ENCODE measurements around the gene INTS6. TPM values are rescaled to one million over a fixed set of nuclear protein-coding genes. Genes with fewer than 3 reads are reported as not detected.

Gene INTS6
- total RNA-seq, 4 donors from 2014 or later: 22.4 to 35.0 (median 29.8) TPM

- no peak overlapping the region for H3K27ac ChIP-seq
- 61 to 100% methylated on average over 1 to 2 of the region's 2 CpGs for WGBS, 2 donors (ENCODE audit: low coverage in 1 of 2)
- H3K4me3 ChIP-seq: no peak overlapping the region
- no peaks in the 10 kb centered on the region for H3K4me1 ChIP-seq
- H3K36me3 ChIP-seq: no peaks in the 10 kb centered on the region
- no peak for ATAC-seq
- TF ChIP-seq POLR2A (IDR thresholded peaks at IDR 0.05): no peak
- TF ChIP-seq EP300 (IDR thresholded peaks at IDR 0.05): no peak
- TF ChIP-seq POLR2AphosphoS5 (IDR thresholded peaks at IDR 0.05): no peak
- TF ChIP-seq, protein P1, sequence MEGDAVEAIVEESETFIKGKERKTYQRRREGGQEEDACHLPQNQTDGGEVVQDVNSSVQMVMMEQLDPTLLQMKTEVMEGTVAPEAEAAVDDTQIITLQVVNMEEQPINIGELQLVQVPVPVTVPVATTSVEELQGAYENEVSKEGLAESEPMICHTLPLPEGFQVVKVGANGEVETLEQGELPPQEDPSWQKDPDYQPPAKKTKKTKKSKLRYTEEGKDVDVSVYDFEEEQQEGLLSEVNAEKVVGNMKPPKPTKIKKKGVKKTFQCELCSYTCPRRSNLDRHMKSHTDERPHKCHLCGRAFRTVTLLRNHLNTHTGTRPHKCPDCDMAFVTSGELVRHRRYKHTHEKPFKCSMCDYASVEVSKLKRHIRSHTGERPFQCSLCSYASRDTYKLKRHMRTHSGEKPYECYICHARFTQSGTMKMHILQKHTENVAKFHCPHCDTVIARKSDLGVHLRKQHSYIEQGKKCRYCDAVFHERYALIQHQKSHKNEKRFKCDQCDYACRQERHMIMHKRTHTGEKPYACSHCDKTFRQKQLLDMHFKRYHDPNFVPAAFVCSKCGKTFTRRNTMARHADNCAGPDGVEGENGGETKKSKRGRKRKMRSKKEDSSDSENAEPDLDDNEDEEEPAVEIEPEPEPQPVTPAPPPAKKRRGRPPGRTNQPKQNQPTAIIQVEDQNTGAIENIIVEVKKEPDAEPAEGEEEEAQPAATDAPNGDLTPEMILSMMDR (IDR thresholded peaks at IDR 0.05): no peak
- no peaks in the 10 kb centered on the region for H3K27me3 ChIP-seq
- H3K9me3 ChIP-seq: no peaks in the 10 kb centered on the region
These were observed 131.0 kb downstream of the INTS6 start for GRCh38 chr13:51321836-51322235.

DNA sequence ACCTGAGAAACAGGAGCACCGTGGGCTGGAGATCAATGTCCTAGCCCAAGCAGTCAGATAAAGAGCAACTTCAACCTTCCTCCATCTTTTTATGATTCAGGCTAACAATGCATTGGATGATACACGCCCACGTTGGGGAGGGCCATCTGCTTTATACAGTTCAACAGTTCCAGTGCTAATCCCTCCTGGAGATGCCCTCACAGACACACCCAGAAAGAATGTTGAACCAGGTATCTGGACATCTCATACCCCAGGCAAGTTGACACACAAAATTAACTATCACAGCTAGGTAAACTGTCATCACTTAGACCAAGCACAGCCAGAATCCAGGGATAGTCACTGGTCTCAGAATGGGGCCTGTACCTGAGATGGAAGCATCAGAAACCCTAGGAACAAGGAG, 134.0 kb downstream of the INTS6 start:
- Histone ChIP-seq H3K9me3 (no peaks in the 10 kb centered on the region), H3K36me3 (no peaks in the 10 kb centered on the region), H3K4me3 (no peak overlapping the region), H3K27ac (no peak overlapping the region), H3K27me3 (no peaks in the 10 kb centered on the region), H3K4me1 (no peaks in the 10 kb centered on the region)
- ATAC-seq: no peak
- TF ChIP-seq POLR2AphosphoS5 (IDR thresholded peaks at IDR 0.05) (no peak), POLR2A (IDR thresholded peaks at IDR 0.05) (no peak), EP300 (IDR thresholded peaks at IDR 0.05) (no peak)
- TF ChIP-seq, protein P1 (IDR thresholded peaks at IDR 0.05): no peak
- 89 to 93% methylated on average over 3 of the region's 3 CpGs for WGBS, 2 donors (ENCODE audit: low coverage in 1 of 2)

DNA sequence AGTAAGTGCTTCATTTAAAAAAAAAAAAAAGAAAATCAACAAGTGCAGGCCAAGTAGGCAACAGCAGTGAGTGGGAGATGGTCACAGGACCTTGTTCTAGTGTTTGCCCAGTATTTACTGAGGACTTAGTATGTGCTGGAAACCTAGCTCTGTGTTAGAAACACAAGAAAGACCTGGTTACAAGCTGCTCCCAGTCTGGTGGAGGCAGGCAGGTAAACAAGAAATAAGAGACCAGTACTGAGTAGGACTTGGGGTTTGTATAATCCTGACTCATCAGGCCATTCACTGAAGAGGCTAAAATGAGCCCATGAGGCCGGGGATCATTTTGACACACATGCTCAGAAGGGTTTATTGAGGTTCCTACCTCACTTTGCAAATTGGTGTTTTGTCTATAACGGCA, 134.8 kb downstream of the INTS6 start:
- Histone ChIP-seq H3K27me3 (no peaks in the 10 kb centered on the region), H3K36me3 (no peaks in the 10 kb centered on the region), H3K4me3 (no peak overlapping the region), H3K9me3 (no peaks in the 10 kb centered on the region), H3K27ac (no peak overlapping the region), H3K4me1 (no peaks in the 10 kb centered on the region)
- no peak for ATAC-seq
- no peak for TF ChIP-seq POLR2AphosphoS5 (IDR thresholded peaks at IDR 0.05)
- TF ChIP-seq POLR2A (IDR thresholded peaks at IDR 0.05): no peak
- TF ChIP-seq, protein P1 (IDR thresholded peaks at IDR 0.05): no peak
- TF ChIP-seq EP300 (IDR thresholded peaks at IDR 0.05): no peak
- 100% methylated on average over 1 to 2 of the region's 2 CpGs for WGBS, 2 donors (ENCODE audit: low coverage in 1 of 2)

DNA sequence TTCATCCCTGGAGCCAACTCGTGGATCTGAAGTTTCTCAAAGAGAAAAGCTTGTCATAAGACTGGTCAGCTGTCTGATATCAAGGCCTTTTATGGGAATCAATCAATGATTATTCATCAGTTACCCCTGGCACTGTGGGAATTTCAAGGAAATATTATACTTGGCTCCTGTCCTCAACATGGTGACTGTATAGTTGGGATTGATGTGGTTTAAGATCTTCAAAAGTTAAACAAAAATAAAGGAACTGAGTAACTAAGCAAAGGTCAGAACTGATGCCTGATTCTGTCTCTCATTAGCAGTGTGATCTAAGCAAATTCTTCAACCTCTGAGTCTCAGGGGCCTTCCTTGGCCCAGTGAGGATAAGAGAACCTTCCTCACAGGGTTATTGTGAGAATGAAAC, 135.6 kb downstream of the INTS6 start:
- H3K4me3 ChIP-seq: no peak overlapping the region
- 43 to 50% methylated on average over 1 of the region's 1 CpG for WGBS, 2 donors (ENCODE audit: low coverage in 1 of 2)
- no peaks in the 10 kb centered on the region for H3K9me3 ChIP-seq
- H3K36me3 ChIP-seq: no peaks in the 10 kb centered on the region
- no peak for TF ChIP-seq EP300 (IDR thresholded peaks at IDR 0.05)
- TF ChIP-seq, protein P1 (IDR thresholded peaks at IDR 0.05): no peak
- TF ChIP-seq POLR2AphosphoS5 (IDR thresholded peaks at IDR 0.05): no peak
- TF ChIP-seq POLR2A (IDR thresholded peaks at IDR 0.05): no peak
- ATAC-seq: no peak
- no peaks in the 10 kb centered on the region for H3K27me3 ChIP-seq
- no peak overlapping the region for H3K27ac ChIP-seq
- no peaks in the 10 kb centered on the region for H3K4me1 ChIP-seq

DNA sequence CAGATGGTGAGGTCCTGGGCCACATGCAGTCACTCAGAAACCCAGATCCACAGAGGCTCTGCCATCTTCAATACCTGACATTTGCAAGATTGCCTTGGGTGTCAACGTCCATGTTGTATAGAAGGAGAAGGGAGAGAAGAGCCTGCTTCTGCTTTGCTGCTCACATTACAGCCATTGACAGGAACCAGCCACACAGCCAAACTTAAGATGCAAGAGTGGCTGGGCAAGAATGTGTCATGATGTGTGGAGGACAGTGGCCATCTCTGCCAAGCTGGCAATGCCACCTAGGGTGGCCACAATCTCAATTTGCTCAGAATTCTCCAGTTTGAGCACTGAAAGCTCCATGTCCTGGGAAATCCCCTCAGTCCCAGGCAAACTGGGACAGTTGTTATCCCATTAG, 139.2 kb downstream of the INTS6 start:
- TF ChIP-seq POLR2A (IDR thresholded peaks at IDR 0.05): no peak
- no peak for TF ChIP-seq POLR2AphosphoS5 (IDR thresholded peaks at IDR 0.05)
- TF ChIP-seq EP300 (IDR thresholded peaks at IDR 0.05): no peak
- TF ChIP-seq, protein P1 (IDR thresholded peaks at IDR 0.05): no peak
- H3K27ac ChIP-seq: no peak overlapping the region
- no peak overlapping the region for H3K4me3 ChIP-seq
- WGBS, 2 donors (ENCODE audit: low coverage in 1 of 2): 57% methylated on average over 1 of the region's 1 CpG; no CpG with 5 or more reads in 1 of the 2 donors
- no peaks in the 10 kb centered on the region for H3K27me3 ChIP-seq
- H3K36me3 ChIP-seq: no peaks in the 10 kb centered on the region
- ATAC-seq: no peak
- H3K4me1 ChIP-seq: no peaks in the 10 kb centered on the region
- H3K9me3 ChIP-seq: no peaks in the 10 kb centered on the region
